Astrocyte (in vitro differentiated cells and primary cell): ENCODE measurements around the gene DCST2. TPM values are rescaled to one million over a fixed set of nuclear protein-coding genes. Genes with fewer than 3 reads are reported as not detected.

Experiments used
- DNase-seq: peaks from one replicate; pipeline ENCODE4 v3.0.0-alpha.2; 2010; ENCODE audit warnings: low read depth
- FAIRE-seq: peaks from 2 replicates; lab custom pipeline; 2011; peaks lifted over from hg19 to GRCh38; lab: Jason Lieb, UNC
- H2AFZ ChIP-seq: 2 replicates; pipeline ENCODE4 v1.6.0; 2012; ENCODE audit warnings: low read depth, low read length, inconsistent platforms
- H3K27ac ChIP-seq: 2 replicates; pipeline ENCODE4 v1.5.1; 2011; ENCODE audit warnings: low read depth, low read length, inconsistent platforms
- H3K27me3 ChIP-seq: 2 replicates; pipeline ENCODE4 v1.6.0; 2011; ENCODE audit warnings: low read length, inconsistent platforms; ENCODE audit not compliant: insufficient read depth
- H3K36me3 ChIP-seq: 2 replicates; pipeline ENCODE4 v1.5.1; 2011; ENCODE audit warnings: low read length, inconsistent platforms; ENCODE audit not compliant: insufficient read depth
- H3K4me1 ChIP-seq: 2 replicates; pipeline ENCODE4 v1.5.1; 2011; ENCODE audit warnings: low read length, inconsistent platforms; ENCODE audit not compliant: insufficient read depth
- H3K4me2 ChIP-seq: 2 replicates; pipeline ENCODE4 v1.6.0; 2012; ENCODE audit warnings: low read length, inconsistent platforms
- H3K4me3 ChIP-seq: 2 replicates; pipeline ENCODE4 v1.5.1; 2011; ENCODE audit warnings: low read depth, mild to moderate bottlenecking, low read length, inconsistent platforms; ENCODE audit not compliant: insufficient read depth
- H3K79me2 ChIP-seq: 2 replicates; pipeline ENCODE4 v1.6.0; 2012; ENCODE audit warnings: mild to moderate bottlenecking, low read length, inconsistent platforms; ENCODE audit not compliant: insufficient read depth
- H3K9ac ChIP-seq: 2 replicates; pipeline ENCODE4 v1.6.0; 2012; ENCODE audit warnings: mild to moderate bottlenecking, low read length, inconsistent platforms
- H3K9me3 ChIP-seq: 2 replicates; pipeline ENCODE4 v1.5.1; 2012; ENCODE audit warnings: low read depth, mild to moderate bottlenecking, low read length, inconsistent platforms; ENCODE audit not compliant: insufficient read depth
- H4K20me1 ChIP-seq: 2 replicates; pipeline ENCODE4 v1.6.0; 2012; ENCODE audit warnings: low read length, inconsistent platforms; ENCODE audit not compliant: insufficient read depth
- H3K27ac Mint-ChIP-seq: one replicate; pipeline ENCODE4 v1.8.0; 2021; ENCODE audit warnings: mild to moderate bottlenecking, mixed read lengths; ENCODE audit not compliant: unreplicated experiment
- H3K27me3 Mint-ChIP-seq: one replicate; pipeline ENCODE4 v1.8.0; 2021; ENCODE audit warnings: low read depth, mixed read lengths; ENCODE audit not compliant: unreplicated experiment
- H3K36me3 Mint-ChIP-seq: one replicate; pipeline ENCODE4 v1.8.0; 2021; ENCODE audit warnings: low read depth, mixed read lengths; ENCODE audit not compliant: unreplicated experiment
- H3K4me1 Mint-ChIP-seq: one replicate; pipeline ENCODE4 v1.8.0; 2021; ENCODE audit warnings: low read depth, mixed read lengths; ENCODE audit not compliant: unreplicated experiment
- H3K4me3 Mint-ChIP-seq: one replicate; pipeline ENCODE4 v1.8.0; 2021; ENCODE audit warnings: mild to moderate bottlenecking, moderate library complexity, mixed read lengths; ENCODE audit not compliant: unreplicated experiment
- H3K9me3 Mint-ChIP-seq: one replicate; pipeline ENCODE4 v1.8.0; 2021; ENCODE audit warnings: mild to moderate bottlenecking, mixed read lengths; ENCODE audit not compliant: unreplicated experiment
- EZH2 ChIP-seq: IDR thresholded peaks from 2 replicates; pipeline ENCODE4 v1.6.1; 2012; ENCODE audit warnings: mild to moderate bottlenecking, low read length, inconsistent platforms; ENCODE audit not compliant: insufficient read depth
- total RNA-seq: library from RNA; stranded (reverse); gene quantifications from 2 replicates; pipeline ENCODE4 v1.2.1, GENCODE V29; 2021
- TF ChIP-seq, protein P1 (sequence below): IDR thresholded peaks from 2 replicates; pipeline ENCODE4 v1.5.1; 2011; ENCODE audit warnings: low read depth, mild to moderate bottlenecking, inconsistent platforms, low read length, moderate library complexity; ENCODE audit not compliant: insufficient read depth

Gene DCST2
- total RNA-seq, 1 donor from 2014 or later = 0.34 TPM

DNA sequence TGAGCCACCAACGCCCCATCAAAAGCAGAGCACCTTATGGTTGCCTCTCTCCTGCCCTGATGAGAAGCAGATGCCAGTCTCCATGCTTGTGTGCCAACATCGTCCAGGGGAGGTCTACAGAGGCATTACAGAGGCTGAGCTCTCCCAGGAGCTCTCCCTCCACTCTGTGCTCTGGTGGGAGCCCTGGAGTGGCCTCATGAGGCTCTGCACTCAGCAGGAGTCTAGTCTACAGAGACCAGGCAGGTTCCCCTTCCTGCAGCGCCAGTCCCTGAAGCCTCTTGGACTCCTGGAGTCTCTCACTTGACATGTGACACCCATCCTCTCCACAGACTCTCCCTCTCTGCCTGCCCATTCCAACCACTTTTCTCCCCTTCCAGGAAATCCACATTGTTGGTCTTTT lies 3.5 kb upstream of the DCST2 start:
- no peak overlapping the region for H3K4me2 ChIP-seq

DNA sequence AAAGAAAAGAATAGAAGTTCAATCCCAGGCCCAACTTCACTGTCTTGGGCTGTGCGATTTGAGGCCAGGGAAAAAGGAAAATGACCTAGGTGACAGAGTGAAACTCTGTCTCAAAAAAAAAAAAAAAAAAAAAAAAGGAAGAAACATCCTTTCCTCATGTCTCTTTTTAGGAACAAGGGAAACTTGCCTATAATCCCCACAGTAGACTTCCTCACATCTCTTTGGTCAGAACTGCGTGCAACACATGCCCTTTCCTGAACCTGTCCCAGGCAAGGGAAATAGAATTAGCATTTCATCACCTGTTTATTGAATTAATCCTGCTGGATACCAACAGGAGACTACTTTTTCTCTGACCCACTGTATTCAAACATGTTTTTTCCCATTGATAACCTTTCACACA lies 2.4 kb upstream of the DCST2 start:
- Histone ChIP-seq H3K4me2 (no peak overlapping the region), H3K4me1 (peaks cover 4% of the 10 kb centered on the region), H3K9ac (no peak overlapping the region), H3K4me3 (no peak overlapping the region), H2AFZ (no peak overlapping the region), H3K27ac (no peak overlapping the region), H3K27me3 (peaks cover 10% of the 10 kb centered on the region), H3K79me2 (no peaks in the 10 kb centered on the region), H3K36me3 (no peaks in the 10 kb centered on the region), H3K9me3 (no peaks in the 10 kb centered on the region), H4K20me1 (no peaks in the 10 kb centered on the region)
- DNase-seq (no peak), FAIRE-seq (no peak)
- no peak overlapping the region for H3K4me3 Mint-ChIP-seq
- TF ChIP-seq, protein P1, sequence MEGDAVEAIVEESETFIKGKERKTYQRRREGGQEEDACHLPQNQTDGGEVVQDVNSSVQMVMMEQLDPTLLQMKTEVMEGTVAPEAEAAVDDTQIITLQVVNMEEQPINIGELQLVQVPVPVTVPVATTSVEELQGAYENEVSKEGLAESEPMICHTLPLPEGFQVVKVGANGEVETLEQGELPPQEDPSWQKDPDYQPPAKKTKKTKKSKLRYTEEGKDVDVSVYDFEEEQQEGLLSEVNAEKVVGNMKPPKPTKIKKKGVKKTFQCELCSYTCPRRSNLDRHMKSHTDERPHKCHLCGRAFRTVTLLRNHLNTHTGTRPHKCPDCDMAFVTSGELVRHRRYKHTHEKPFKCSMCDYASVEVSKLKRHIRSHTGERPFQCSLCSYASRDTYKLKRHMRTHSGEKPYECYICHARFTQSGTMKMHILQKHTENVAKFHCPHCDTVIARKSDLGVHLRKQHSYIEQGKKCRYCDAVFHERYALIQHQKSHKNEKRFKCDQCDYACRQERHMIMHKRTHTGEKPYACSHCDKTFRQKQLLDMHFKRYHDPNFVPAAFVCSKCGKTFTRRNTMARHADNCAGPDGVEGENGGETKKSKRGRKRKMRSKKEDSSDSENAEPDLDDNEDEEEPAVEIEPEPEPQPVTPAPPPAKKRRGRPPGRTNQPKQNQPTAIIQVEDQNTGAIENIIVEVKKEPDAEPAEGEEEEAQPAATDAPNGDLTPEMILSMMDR = no peak
- TF ChIP-seq EZH2 = no peak
- peaks cover 23% of the 10 kb centered on the region for H3K27me3 Mint-ChIP-seq
- H3K27ac Mint-ChIP-seq = no peak overlapping the region
- peaks cover 2% of the 10 kb centered on the region for H3K9me3 Mint-ChIP-seq
- peaks cover 8% of the 10 kb centered on the region for H3K36me3 Mint-ChIP-seq
- H3K4me1 Mint-ChIP-seq = peaks cover 13% of the 10 kb centered on the region

More for the DNA sequence above, 3.5 kb upstream of the DCST2 start:
- Histone ChIP-seq H3K79me2 (no peaks in the 10 kb centered on the region), H4K20me1 (no peaks in the 10 kb centered on the region), H3K4me1 (peaks cover 4% of the 10 kb centered on the region), H3K4me3 (no peak overlapping the region), H3K9ac (no peak overlapping the region), H3K36me3 (no peaks in the 10 kb centered on the region), H3K27me3 (peaks cover 10% of the 10 kb centered on the region), H3K9me3 (no peaks in the 10 kb centered on the region), H2AFZ (no peak overlapping the region), H3K27ac (no peak overlapping the region)
- TF ChIP-seq, protein P1 = no peak
- no peak for TF ChIP-seq EZH2
- H3K27ac Mint-ChIP-seq = no peak overlapping the region
- no peak overlapping the region for H3K4me3 Mint-ChIP-seq
- peaks cover 23% of the 10 kb centered on the region for H3K27me3 Mint-ChIP-seq
- peaks cover 8% of the 10 kb centered on the region for H3K36me3 Mint-ChIP-seq
- peaks cover 2% of the 10 kb centered on the region for H3K9me3 Mint-ChIP-seq
- DNase-seq (no peak), FAIRE-seq (no peak)
- peaks cover 13% of the 10 kb centered on the region for H3K4me1 Mint-ChIP-seq

GRCh38 chr1:155034318-155035208 lies 982 bp upstream of the DCST2 start:
- Histone ChIP-seq H4K20me1 (no peaks in the 10 kb centered on the region), H3K79me2 (no peaks in the 10 kb centered on the region), H3K4me3 (no peak overlapping the region), H3K9ac (no peak overlapping the region), H3K9me3 (no peaks in the 10 kb centered on the region), H2AFZ (no peak overlapping the region), H3K4me1 (peaks cover 4% of the 10 kb centered on the region), H3K36me3 (no peaks in the 10 kb centered on the region), H3K27ac (no peak overlapping the region), H3K27me3 (peaks cover 9% of the 10 kb centered on the region), H3K4me2 (no peak overlapping the region)
- DNase-seq = no peak
- H3K9me3 Mint-ChIP-seq = peaks cover 2% of the 10 kb centered on the region
- H3K27me3 Mint-ChIP-seq = peaks cover 25% of the 10 kb centered on the region
- FAIRE-seq = no peak
- H3K4me1 Mint-ChIP-seq = peaks cover 13% of the 10 kb centered on the region
- H3K4me3 Mint-ChIP-seq = no peak overlapping the region
- TF ChIP-seq EZH2 = no peak
- TF ChIP-seq, protein P1 = no peak
- no peak overlapping the region for H3K27ac Mint-ChIP-seq
- peaks cover 8% of the 10 kb centered on the region for H3K36me3 Mint-ChIP-seq
